OCI-LY3 (cell line): Measurements from ENCODE around the gene SLC6A4.

Experiments
- EZH2phosphoT487 ChIP-seq: fragments of 200-600 bp; shearing (Covaris generic); IDR thresholded peaks from 2 replicates; pipeline ENCODE4 v1.6.1; 2018; ENCODE audit warnings: antibody characterized with exemption, mixed run types, low read depth
- TF ChIP-seq, protein P1 (sequence below): fragments of 200-600, 300-600 bp; sonication (generic); IDR thresholded peaks from 2 replicates; pipeline ENCODE4 v1.5.1; 2014; ENCODE audit warnings: antibody characterized with exemption, low read length, low read depth

DNA sequence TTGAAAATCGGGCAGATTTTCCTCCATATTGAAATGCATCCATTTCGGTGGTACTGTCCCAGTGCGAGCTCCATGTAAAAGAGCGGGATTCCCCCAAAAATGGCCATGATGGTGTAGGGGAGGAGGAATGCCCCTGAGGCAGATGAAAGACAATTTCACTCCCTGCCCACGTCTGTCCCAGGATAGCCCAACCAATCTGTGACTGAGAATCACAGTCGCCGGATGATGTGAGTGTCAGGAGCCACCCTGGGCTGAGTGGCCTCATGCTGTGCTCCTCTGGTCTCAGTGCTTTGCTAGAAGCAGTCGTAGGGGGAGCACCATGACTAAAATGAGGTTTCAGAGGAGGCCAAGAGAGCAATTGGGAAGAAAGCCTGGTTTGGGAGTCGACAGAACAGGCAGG is 16.7 kb downstream of the SLC6A4 start:
- TF ChIP-seq, protein P1, sequence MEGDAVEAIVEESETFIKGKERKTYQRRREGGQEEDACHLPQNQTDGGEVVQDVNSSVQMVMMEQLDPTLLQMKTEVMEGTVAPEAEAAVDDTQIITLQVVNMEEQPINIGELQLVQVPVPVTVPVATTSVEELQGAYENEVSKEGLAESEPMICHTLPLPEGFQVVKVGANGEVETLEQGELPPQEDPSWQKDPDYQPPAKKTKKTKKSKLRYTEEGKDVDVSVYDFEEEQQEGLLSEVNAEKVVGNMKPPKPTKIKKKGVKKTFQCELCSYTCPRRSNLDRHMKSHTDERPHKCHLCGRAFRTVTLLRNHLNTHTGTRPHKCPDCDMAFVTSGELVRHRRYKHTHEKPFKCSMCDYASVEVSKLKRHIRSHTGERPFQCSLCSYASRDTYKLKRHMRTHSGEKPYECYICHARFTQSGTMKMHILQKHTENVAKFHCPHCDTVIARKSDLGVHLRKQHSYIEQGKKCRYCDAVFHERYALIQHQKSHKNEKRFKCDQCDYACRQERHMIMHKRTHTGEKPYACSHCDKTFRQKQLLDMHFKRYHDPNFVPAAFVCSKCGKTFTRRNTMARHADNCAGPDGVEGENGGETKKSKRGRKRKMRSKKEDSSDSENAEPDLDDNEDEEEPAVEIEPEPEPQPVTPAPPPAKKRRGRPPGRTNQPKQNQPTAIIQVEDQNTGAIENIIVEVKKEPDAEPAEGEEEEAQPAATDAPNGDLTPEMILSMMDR, result no peak
- no peak for TF ChIP-seq EZH2phosphoT487
